Ovary (tissue), 3 donors: Measurements from ENCODE around the gene CALHM6.

Source experiments
- EP300 ChIP-seq: sonication (generic); formaldehyde crosslinking; IDR thresholded peaks from one replicate; pipeline ENCODE4 v1.6.1; 2017; ENCODE audit warnings: antibody characterized with exemption
- TF ChIP-seq, protein P1 (sequence below), 3 donors: fragments of 450-650 bp in 2 of 3; fragments of 200-600 bp in 1 of 3; IDR thresholded peaks; one replicate each; pipeline versions ENCODE4 v1.5.1 to v1.8.0; 2016 to 2022; ENCODE audit warnings: antibody characterized with exemption in 3 of 3, mild to moderate bottlenecking in 1 of 3
- donor health status: DM: no; HTN: no; CAD: no.

DNA sequence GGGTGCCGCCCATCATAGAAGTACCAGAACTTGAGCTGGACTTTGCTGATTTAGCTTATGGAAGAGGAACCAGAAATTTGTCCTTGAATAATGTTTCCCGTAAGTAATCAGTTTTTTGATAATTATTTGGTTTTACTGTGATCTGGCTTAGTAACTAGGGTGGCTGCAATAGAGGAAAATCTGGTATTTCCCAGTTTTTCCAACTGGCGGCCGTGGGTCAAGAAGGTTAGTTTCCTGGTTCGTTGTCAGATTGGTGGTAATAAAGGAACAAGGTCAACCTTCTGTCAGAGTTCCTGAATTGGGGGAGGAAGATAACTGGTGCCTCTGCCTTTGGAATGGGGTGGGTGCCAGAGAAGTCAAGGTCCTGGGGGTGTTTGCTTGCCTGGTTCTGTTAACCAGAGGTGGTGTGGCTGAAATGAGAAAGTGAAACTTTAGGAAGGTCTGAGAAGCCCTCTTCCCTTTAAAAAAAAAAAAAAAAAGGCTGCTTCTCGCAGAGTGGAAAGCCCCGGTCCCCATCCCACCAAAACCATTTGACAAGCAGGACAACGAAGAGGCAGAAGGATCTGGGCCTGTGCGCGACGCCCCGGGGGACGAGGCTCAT, at the start of gene CALHM6:
- TF ChIP-seq, protein P1, sequence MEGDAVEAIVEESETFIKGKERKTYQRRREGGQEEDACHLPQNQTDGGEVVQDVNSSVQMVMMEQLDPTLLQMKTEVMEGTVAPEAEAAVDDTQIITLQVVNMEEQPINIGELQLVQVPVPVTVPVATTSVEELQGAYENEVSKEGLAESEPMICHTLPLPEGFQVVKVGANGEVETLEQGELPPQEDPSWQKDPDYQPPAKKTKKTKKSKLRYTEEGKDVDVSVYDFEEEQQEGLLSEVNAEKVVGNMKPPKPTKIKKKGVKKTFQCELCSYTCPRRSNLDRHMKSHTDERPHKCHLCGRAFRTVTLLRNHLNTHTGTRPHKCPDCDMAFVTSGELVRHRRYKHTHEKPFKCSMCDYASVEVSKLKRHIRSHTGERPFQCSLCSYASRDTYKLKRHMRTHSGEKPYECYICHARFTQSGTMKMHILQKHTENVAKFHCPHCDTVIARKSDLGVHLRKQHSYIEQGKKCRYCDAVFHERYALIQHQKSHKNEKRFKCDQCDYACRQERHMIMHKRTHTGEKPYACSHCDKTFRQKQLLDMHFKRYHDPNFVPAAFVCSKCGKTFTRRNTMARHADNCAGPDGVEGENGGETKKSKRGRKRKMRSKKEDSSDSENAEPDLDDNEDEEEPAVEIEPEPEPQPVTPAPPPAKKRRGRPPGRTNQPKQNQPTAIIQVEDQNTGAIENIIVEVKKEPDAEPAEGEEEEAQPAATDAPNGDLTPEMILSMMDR (IDR thresholded peaks at IDR 0.05): no peak
- no peak for TF ChIP-seq EP300
